DND-41 (cell line): ENCODE measurements around the gene AUTS2.

Source experiments
- ATAC-seq: fragments of 200-7000 bp; cut with Tn5 transposase; 3 replicates; pipeline ENCODE4 v1.9.1; 2021; ENCODE audit warnings: low read depth; ENCODE audit not compliant: insufficient read depth
- DNase-seq: peaks from one replicate; pipeline ENCODE4 v3.0.0-alpha.2; 2020
- H2AFZ ChIP-seq: 2 replicates; pipeline ENCODE4 v1.6.0; 2012; ENCODE audit warnings: low read depth, low read length
- H3K27ac ChIP-seq: 2 replicates; pipeline ENCODE4 v1.5.1; 2012; ENCODE audit warnings: low read length, inconsistent platforms
- H3K27me3 ChIP-seq: fragments of 200-600 bp; sonication (generic); 2 replicates; pipeline ENCODE4 v1.6.0; 2012; ENCODE audit warnings: low read length, mild to moderate bottlenecking, inconsistent platforms; ENCODE audit not compliant: insufficient read depth, poor library complexity
- H3K36me3 ChIP-seq: 2 replicates; pipeline ENCODE4 v1.5.1; 2012; ENCODE audit warnings: low read length, inconsistent platforms; ENCODE audit not compliant: insufficient read depth
- H3K4me1 ChIP-seq: 2 replicates; pipeline ENCODE4 v1.5.1; 2012; ENCODE audit warnings: mild to moderate bottlenecking, low read length; ENCODE audit not compliant: insufficient read depth
- H3K4me2 ChIP-seq: 2 replicates; pipeline ENCODE4 v1.6.0; 2012; ENCODE audit warnings: mild to moderate bottlenecking, moderate library complexity, low read length, inconsistent platforms; ENCODE audit not compliant: insufficient read depth
- H3K4me3 ChIP-seq, 2 experiments: fragments of 200-600 bp in 1 of 2; shearing (Covaris generic) in 1 of 2; 2 replicates each; pipeline ENCODE4 v1.5.1; 2012 to 2016; ENCODE audit warnings: inconsistent platforms in 2 of 2, low read length in 2 of 2, mild to moderate bottlenecking in 2 of 2, low read depth in 1 of 2, moderate library complexity in 1 of 2
- H3K79me2 ChIP-seq: 2 replicates; pipeline ENCODE4 v1.6.0; 2012; ENCODE audit warnings: low read length, inconsistent platforms; ENCODE audit not compliant: insufficient read depth
- H3K9ac ChIP-seq: 2 replicates; pipeline ENCODE4 v1.6.0; 2012; ENCODE audit warnings: low read depth, mild to moderate bottlenecking, inconsistent platforms, low read length, moderate library complexity
- H3K9me3 ChIP-seq: 2 replicates; pipeline ENCODE4 v1.5.1; 2012; ENCODE audit warnings: low read length, moderate library complexity, mild to moderate bottlenecking, inconsistent platforms; ENCODE audit not compliant: insufficient read depth, severe bottlenecking
- H4K20me1 ChIP-seq: 2 replicates; pipeline ENCODE4 v1.6.0; 2012; ENCODE audit warnings: low read length; ENCODE audit not compliant: insufficient read depth
- EZH2 ChIP-seq: IDR thresholded peaks from 3 replicates; pipeline ENCODE4 v1.6.1; 2012; ENCODE audit warnings: borderline replicate concordance, low read depth, mild to moderate bottlenecking, moderate library complexity, low read length, inconsistent platforms; ENCODE audit not compliant: severe bottlenecking
- TF ChIP-seq, protein P1 (sequence below): IDR thresholded peaks from 2 replicates; pipeline ENCODE4 v1.5.1; 2012; ENCODE audit warnings: borderline replicate concordance, low read length, moderate library complexity, mild to moderate bottlenecking; ENCODE audit not compliant: poor library complexity, severe bottlenecking; ENCODE audit errors: extremely low read depth

Gene AUTS2

DNA sequence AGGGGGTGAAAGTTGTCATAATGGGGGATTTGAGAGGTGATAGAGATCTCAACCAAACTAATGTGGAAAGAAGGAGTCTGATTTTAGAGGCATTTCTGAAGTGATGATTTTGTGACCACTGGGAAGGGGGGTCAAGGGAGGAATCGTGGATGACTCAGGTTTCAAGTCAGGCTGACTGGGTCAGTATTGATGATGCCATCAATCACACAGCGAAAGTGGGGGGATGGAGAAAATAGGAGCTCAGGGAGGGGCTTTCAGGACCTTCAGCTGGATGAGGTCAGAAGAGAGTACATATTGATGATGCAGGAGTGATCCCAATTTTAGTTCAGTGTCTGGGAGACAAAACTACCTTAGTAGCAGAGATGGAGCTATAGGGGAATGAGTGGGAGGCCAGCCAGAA lies 852.5 kb downstream of the AUTS2 start:
- Histone ChIP-seq H2AFZ (no peak overlapping the region), H3K4me1 (no peaks in the 10 kb centered on the region), H3K27ac (no peak overlapping the region), H3K4me3 (no peak overlapping the region), H3K36me3 (no peaks in the 10 kb centered on the region), H4K20me1 (no peaks in the 10 kb centered on the region), H3K9ac (no peak overlapping the region), H3K9me3 (no peaks in the 10 kb centered on the region), H3K4me2 (no peak overlapping the region), H3K27me3 (no peaks in the 10 kb centered on the region), H3K79me2 (no peaks in the 10 kb centered on the region)
- ATAC-seq (no peak), DNase-seq (no peak)
- TF ChIP-seq EZH2: no peak
- TF ChIP-seq, protein P1, sequence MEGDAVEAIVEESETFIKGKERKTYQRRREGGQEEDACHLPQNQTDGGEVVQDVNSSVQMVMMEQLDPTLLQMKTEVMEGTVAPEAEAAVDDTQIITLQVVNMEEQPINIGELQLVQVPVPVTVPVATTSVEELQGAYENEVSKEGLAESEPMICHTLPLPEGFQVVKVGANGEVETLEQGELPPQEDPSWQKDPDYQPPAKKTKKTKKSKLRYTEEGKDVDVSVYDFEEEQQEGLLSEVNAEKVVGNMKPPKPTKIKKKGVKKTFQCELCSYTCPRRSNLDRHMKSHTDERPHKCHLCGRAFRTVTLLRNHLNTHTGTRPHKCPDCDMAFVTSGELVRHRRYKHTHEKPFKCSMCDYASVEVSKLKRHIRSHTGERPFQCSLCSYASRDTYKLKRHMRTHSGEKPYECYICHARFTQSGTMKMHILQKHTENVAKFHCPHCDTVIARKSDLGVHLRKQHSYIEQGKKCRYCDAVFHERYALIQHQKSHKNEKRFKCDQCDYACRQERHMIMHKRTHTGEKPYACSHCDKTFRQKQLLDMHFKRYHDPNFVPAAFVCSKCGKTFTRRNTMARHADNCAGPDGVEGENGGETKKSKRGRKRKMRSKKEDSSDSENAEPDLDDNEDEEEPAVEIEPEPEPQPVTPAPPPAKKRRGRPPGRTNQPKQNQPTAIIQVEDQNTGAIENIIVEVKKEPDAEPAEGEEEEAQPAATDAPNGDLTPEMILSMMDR: no peak

DNA sequence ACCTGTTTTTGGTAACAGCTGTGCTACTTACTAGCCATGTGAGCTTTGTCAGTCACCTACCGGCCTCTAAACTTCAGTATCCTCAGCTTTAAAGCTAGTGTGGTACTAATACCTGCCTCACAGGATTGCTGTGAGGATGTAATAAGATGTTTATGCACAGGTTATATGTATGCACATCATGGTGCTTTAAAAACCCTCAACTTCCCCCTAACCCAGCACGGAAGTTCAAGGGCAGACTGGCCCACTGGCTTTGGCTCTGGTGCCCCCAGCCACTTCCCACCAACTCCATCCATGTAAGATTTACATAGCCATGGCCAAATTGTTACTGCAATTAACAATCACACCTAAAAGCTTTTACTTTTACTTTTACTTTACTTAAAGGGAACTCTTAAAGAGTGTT lies 857.6 kb downstream of the AUTS2 start:
- DNase-seq: no peak
- Histone ChIP-seq H3K9ac (no peak overlapping the region), H3K36me3 (no peaks in the 10 kb centered on the region), H3K9me3 (no peaks in the 10 kb centered on the region), H3K4me1 (peaks cover 7% of the 10 kb centered on the region), H3K79me2 (no peaks in the 10 kb centered on the region), H3K4me2 (no peak overlapping the region), H3K4me3 (no peak overlapping the region), H4K20me1 (no peaks in the 10 kb centered on the region), H3K27ac (no peak overlapping the region), H3K27me3 (no peaks in the 10 kb centered on the region), H2AFZ (no peak overlapping the region)
- ATAC-seq: no peak
- no peak for TF ChIP-seq EZH2
- TF ChIP-seq, protein P1: no peak

DNA sequence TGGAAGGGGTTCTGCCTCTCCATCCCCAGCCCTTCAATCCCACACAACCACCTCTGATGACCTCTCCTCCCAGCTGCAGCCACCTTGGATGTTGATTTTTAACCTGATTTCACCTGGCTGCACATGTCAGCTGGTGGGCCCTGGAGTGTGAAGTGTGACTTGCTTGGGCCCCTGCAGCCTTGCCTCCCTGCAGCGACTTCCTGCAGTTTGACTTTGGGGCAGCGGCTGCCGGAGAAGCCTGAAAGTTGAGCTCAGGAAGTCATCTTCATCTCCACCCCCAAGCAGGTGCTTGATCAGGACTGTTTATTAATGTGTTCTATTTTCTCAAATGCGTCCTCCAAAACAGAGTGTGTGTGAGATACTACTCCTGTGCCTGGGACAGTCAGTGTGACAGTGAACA lies 858.4 kb downstream of the AUTS2 start:
- Histone ChIP-seq H3K27ac (no peak overlapping the region), H3K9me3 (no peaks in the 10 kb centered on the region), H3K4me3 (no peak overlapping the region), H3K36me3 (no peaks in the 10 kb centered on the region), H3K4me1 (peaks cover 7% of the 10 kb centered on the region), H2AFZ (no peak overlapping the region), H4K20me1 (no peaks in the 10 kb centered on the region), H3K9ac (no peak overlapping the region), H3K79me2 (no peaks in the 10 kb centered on the region), H3K4me2 (no peak overlapping the region), H3K27me3 (no peaks in the 10 kb centered on the region)
- TF ChIP-seq, protein P1: no peak
- TF ChIP-seq EZH2: no peak
- ATAC-seq (peak; percentile 64), DNase-seq (peak; percentile 31)

DNA sequence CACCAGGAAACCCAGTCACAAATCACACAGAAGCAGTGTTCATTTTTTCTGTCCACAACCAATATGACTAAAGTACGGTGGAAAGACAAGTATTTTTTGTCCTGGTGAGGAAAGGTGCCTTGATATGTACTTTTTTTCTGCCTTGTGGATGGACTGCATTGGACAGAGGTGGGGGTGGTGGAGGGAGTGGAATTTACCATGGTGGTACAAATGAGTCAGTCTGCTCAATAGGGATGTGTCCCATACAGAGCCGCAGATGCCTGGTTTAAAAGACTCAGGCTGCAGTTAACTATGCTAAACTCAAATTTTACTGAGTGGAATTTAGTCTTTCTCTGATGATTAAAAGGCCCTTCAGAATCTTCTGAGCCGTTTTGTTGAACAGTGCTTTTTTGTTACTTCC lies 859.2 kb downstream of the AUTS2 start:
- Histone ChIP-seq H2AFZ (no peak overlapping the region), H3K4me1 (peaks cover 7% of the 10 kb centered on the region), H3K27me3 (no peaks in the 10 kb centered on the region), H3K79me2 (no peaks in the 10 kb centered on the region), H3K4me3 (no peak overlapping the region), H3K9me3 (no peaks in the 10 kb centered on the region), H3K27ac (no peak overlapping the region), H3K4me2 (no peak overlapping the region), H3K36me3 (no peaks in the 10 kb centered on the region), H3K9ac (no peak overlapping the region), H4K20me1 (no peaks in the 10 kb centered on the region)
- no peak for ATAC-seq
- TF ChIP-seq, protein P1: no peak
- TF ChIP-seq EZH2: no peak
- DNase-seq: no peak
